ENCODE data around the gene KCNJ15. TPM values are rescaled to one million over a fixed set of nuclear protein-coding genes. Genes with fewer than 3 reads are reported as not detected.

Gene KCNJ15
- total RNA-seq, 1 experiment from 2014 or later, result 0.06 TPM

- DNase-seq (ENCODE audit: low spot score), result no peak
Measured at GRCh38 chr21:38267991-38268863, 11.4 kb downstream of the KCNJ15 start.

GRCh38 chr21:38268864-38269575 is 12.2 kb downstream of the KCNJ15 start:
- DNase-seq (ENCODE audit: low spot score), result no peak

GRCh38 chr21:38269576-38269936 is 12.8 kb downstream of the KCNJ15 start:
- no peak for DNase-seq (ENCODE audit: low spot score)

- no peak for DNase-seq (ENCODE audit: low spot score)
Measured at GRCh38 chr21:38272215-38272614, 15.4 kb downstream of the KCNJ15 start.

- DNase-seq (ENCODE audit: low spot score), result peak; percentile 57
Measured at GRCh38 chr21:38273745-38274542, 17.2 kb downstream of the KCNJ15 start.

- DNase-seq (ENCODE audit: low spot score), result peak; percentile 80
Measured at GRCh38 chr21:38277501-38278131, 20.8 kb downstream of the KCNJ15 start.

GRCh38 chr21:38280454-38280853 is 23.7 kb downstream of the KCNJ15 start:
- no peak for DNase-seq (ENCODE audit: low spot score)

- DNase-seq (ENCODE audit: low spot score), result no peak
Measured at GRCh38 chr21:38280867-38281266, 24.1 kb downstream of the KCNJ15 start.

GRCh38 chr21:38282921-38283320 is 26.1 kb downstream of the KCNJ15 start:
- no peak for DNase-seq (ENCODE audit: low spot score)

GRCh38 chr21:38284216-38284615 is 27.4 kb downstream of the KCNJ15 start:
- no peak for DNase-seq (ENCODE audit: low spot score)

- no peak for DNase-seq (ENCODE audit: low spot score)
Measured at GRCh38 chr21:38286739-38287471, 30.1 kb downstream of the KCNJ15 start.

- no peak for DNase-seq (ENCODE audit: low spot score)
Measured at GRCh38 chr21:38287476-38287875, 30.7 kb downstream of the KCNJ15 start.

GRCh38 chr21:38289705-38290485 is 33.1 kb downstream of the KCNJ15 start:
- peak; percentile 99 for DNase-seq (ENCODE audit: low spot score)

- DNase-seq (ENCODE audit: low spot score), result no peak
Measured at GRCh38 chr21:38290809-38291208, 34.0 kb downstream of the KCNJ15 start.

GRCh38 chr21:38291874-38292273 is 35.1 kb downstream of the KCNJ15 start:
- DNase-seq (ENCODE audit: low spot score), result no peak

GRCh38 chr21:38293113-38293512 is 36.3 kb downstream of the KCNJ15 start:
- no peak for DNase-seq (ENCODE audit: low spot score)

- DNase-seq (ENCODE audit: low spot score), result no peak
Measured at GRCh38 chr21:38293765-38294164, 37.0 kb downstream of the KCNJ15 start.

GRCh38 chr21:38294609-38295008 is 37.8 kb downstream of the KCNJ15 start:
- DNase-seq (ENCODE audit: low spot score), result no peak

- no peak for DNase-seq (ENCODE audit: low spot score)
Measured at GRCh38 chr21:38295997-38296764, 39.4 kb downstream of the KCNJ15 start.
